HG03457 (cell line): ENCODE data around the gene TRPC3.

ENCODE experiments used
- ATAC-seq: cut with Tn5 transposase; IDR thresholded peaks from one replicate; pipeline ENCODE4 v1.9.1; 2021; ENCODE audit warnings: moderate number of reproducible peaks; ENCODE audit not compliant: unreplicated experiment

The TRPC3 gene

GRCh38 chr4:121951521-121952110, at the start of gene TRPC3:
TSS of gene TRPC3 (minus strand) at chr4:121952060. CDS start at chr4:121951680, 380 bp downstream.
- peak; percentile 34 for ATAC-seq

GRCh38 chr4:122000849-122001248, 49.0 kb upstream of the TRPC3 start:
- no peak for ATAC-seq

- ATAC-seq: no peak
These were observed 46.2 kb upstream of the TRPC3 start for GRCh38 chr4:121998024-121998423.

- ATAC-seq: no peak
These were observed 44.1 kb upstream of the TRPC3 start for GRCh38 chr4:121995790-121996537.

- ATAC-seq: no peak
These were observed 40.1 kb upstream of the TRPC3 start for GRCh38 chr4:121991968-121992367.

- no peak for ATAC-seq
These were observed 38.6 kb upstream of the TRPC3 start for GRCh38 chr4:121990489-121990888.

GRCh38 chr4:121989715-121990114, 37.9 kb upstream of the TRPC3 start:
- ATAC-seq: no peak

GRCh38 chr4:121988950-121989349, 37.1 kb upstream of the TRPC3 start:
- no peak for ATAC-seq

GRCh38 chr4:121980643-121981042, 28.8 kb upstream of the TRPC3 start:
- ATAC-seq: no peak

- peak; percentile 45 for ATAC-seq
These were observed 26.3 kb upstream of the TRPC3 start for GRCh38 chr4:121978172-121978516.

- peak; percentile 86 for ATAC-seq
These were observed 25.7 kb upstream of the TRPC3 start for GRCh38 chr4:121977251-121978171.

- ATAC-seq: no peak
These were observed 23.9 kb upstream of the TRPC3 start for GRCh38 chr4:121975784-121976183.

- no peak for ATAC-seq
These were observed 22.0 kb upstream of the TRPC3 start for GRCh38 chr4:121973816-121974215.

GRCh38 chr4:121968859-121969258, 17.0 kb upstream of the TRPC3 start:
- ATAC-seq: no peak

- no peak for ATAC-seq
These were observed 13.1 kb upstream of the TRPC3 start for GRCh38 chr4:121964958-121965357.

GRCh38 chr4:121960818-121961217, 9.0 kb upstream of the TRPC3 start:
- ATAC-seq: no peak

- ATAC-seq: no peak
These were observed 6.9 kb upstream of the TRPC3 start for GRCh38 chr4:121958777-121959176.

- ATAC-seq: no peak
These were observed 5.4 kb upstream of the TRPC3 start for GRCh38 chr4:121957266-121957665.

- no peak for ATAC-seq
These were observed 2.0 kb upstream of the TRPC3 start for GRCh38 chr4:121953860-121954259.

- ATAC-seq: no peak
These were observed 430 bp upstream of the TRPC3 start for GRCh38 chr4:121952290-121952689.

GRCh38 chr4:121950680-121951520, 960 bp downstream of the TRPC3 start:
- peak; percentile 19 for ATAC-seq
